Mesenchymal stem cell (in vitro differentiated cells and primary cell): ENCODE data around the gene CASD1.
A peak's percentile ranks its signal among the peaks of the same experiment; 100 is the strongest.

Experiments
- DNase-seq: peaks from one replicate; pipeline ENCODE4 v3.0.0-alpha.2; 2013
- H2AFZ ChIP-seq: one replicate; pipeline ENCODE4 v1.6.1; 2013; ENCODE audit warnings: low read depth, mild to moderate bottlenecking, control low read depth, inconsistent platforms, low read length, moderate library complexity
- H2AK5ac ChIP-seq: 2 replicates; pipeline ENCODE4 v1.6.1; 2013; ENCODE audit warnings: low read length, moderate library complexity, mild to moderate bottlenecking, inconsistent platforms; ENCODE audit not compliant: severe bottlenecking
- H2BK120ac ChIP-seq: one replicate; pipeline ENCODE4 v1.6.1; 2013; ENCODE audit warnings: low read depth, mild to moderate bottlenecking, inconsistent platforms, low read length, moderate library complexity
- H2BK12ac ChIP-seq, 2 experiments: one replicate each; pipeline ENCODE4 v1.6.1; 2013; ENCODE audit warnings: inconsistent platforms in 2 of 2, low read length in 2 of 2, mild to moderate bottlenecking in 2 of 2, moderate library complexity in 2 of 2, control low read depth in 1 of 2
- H2BK15ac ChIP-seq: one replicate; pipeline ENCODE4 v1.6.1; 2013; ENCODE audit warnings: mild to moderate bottlenecking, low read depth, inconsistent platforms; ENCODE audit not compliant: poor library complexity, severe bottlenecking
- H2BK5ac ChIP-seq: 2 replicates; pipeline ENCODE4 v1.6.1; 2013; ENCODE audit warnings: low read depth, mild to moderate bottlenecking, low read length, control low read depth, inconsistent platforms; ENCODE audit not compliant: poor library complexity, severe bottlenecking
- H3K14ac ChIP-seq, 2 experiments: one replicate each; pipeline ENCODE4 v1.6.1; 2013; ENCODE audit warnings: inconsistent platforms in 2 of 2, low read length in 2 of 2, control low read depth in 1 of 2, mild to moderate bottlenecking in 1 of 2, moderate library complexity in 1 of 2
- H3K18ac ChIP-seq, 2 experiments: one replicate each; pipeline ENCODE4 v1.6.1; 2013; ENCODE audit warnings: inconsistent platforms in 2 of 2, low read length in 2 of 2, control low read depth in 1 of 2, low read depth in 1 of 2, mild to moderate bottlenecking in 1 of 2
- H3K23ac ChIP-seq, 2 experiments: one replicate each; pipeline ENCODE4 v1.6.1; 2013; ENCODE audit warnings: inconsistent platforms in 2 of 2, low read length in 2 of 2, mild to moderate bottlenecking in 2 of 2, moderate library complexity in 2 of 2, control low read depth in 1 of 2
- H3K27ac ChIP-seq: 2 replicates; pipeline ENCODE4 v1.5.1; 2013; ENCODE audit warnings: mild to moderate bottlenecking, moderate library complexity, low read length, control low read depth, inconsistent platforms; ENCODE audit not compliant: poor library complexity, severe bottlenecking
- H3K27me3 ChIP-seq, 2 experiments: 2 replicates each; pipeline versions ENCODE4 v1.6.1 to v1.7.0; 2013; ENCODE audit warnings: low read length in 2 of 2, mild to moderate bottlenecking in 2 of 2, moderate library complexity in 2 of 2, control low read depth in 1 of 2, inconsistent platforms in 1 of 2; ENCODE audit not compliant: control insufficient read depth in 1 of 2, insufficient read depth in 1 of 2
- H3K36me3 ChIP-seq, 2 experiments: 2 replicates each; pipeline versions ENCODE4 v1.6.1 to v1.7.0; 2013; ENCODE audit warnings: low read length in 2 of 2, control low read depth in 1 of 2, inconsistent platforms in 1 of 2, low read depth in 1 of 2, mild to moderate bottlenecking in 1 of 2; ENCODE audit not compliant: insufficient read depth in 2 of 2, control insufficient read depth in 1 of 2
- H3K4ac ChIP-seq, 2 experiments: one replicate each; pipeline ENCODE4 v1.6.1; 2013; ENCODE audit warnings: inconsistent platforms in 2 of 2, low read length in 2 of 2, mild to moderate bottlenecking in 2 of 2, moderate library complexity in 2 of 2, control low read depth in 1 of 2, low read depth in 1 of 2
- H3K4me1 ChIP-seq: 2 replicates; pipeline ENCODE4 v1.6.1; 2013; ENCODE audit warnings: low read depth, low read length, control low read depth; ENCODE audit not compliant: control insufficient read depth, insufficient read depth
- H3K4me2 ChIP-seq: 2 replicates; pipeline ENCODE4 v1.6.1; 2013; ENCODE audit warnings: low read length, mild to moderate bottlenecking, inconsistent platforms; ENCODE audit not compliant: poor library complexity, severe bottlenecking
- H3K4me3 ChIP-seq, 2 experiments: 2 replicates each; pipeline versions ENCODE4 v1.5.1 to v1.7.0; 2013; ENCODE audit warnings: low read length in 2 of 2, mild to moderate bottlenecking in 2 of 2, control low read depth in 1 of 2, low read depth in 1 of 2; ENCODE audit not compliant: insufficient read depth in 1 of 2
- H3K79me1 ChIP-seq: replicated peaks from 2 replicates; pipeline ENCODE4 v1.6.1; 2013; ENCODE audit warnings: mild to moderate bottlenecking, control low read depth, low read length, inconsistent platforms; ENCODE audit not compliant: poor library complexity, severe bottlenecking
- H3K9ac ChIP-seq: 2 replicates; pipeline ENCODE4 v1.7.0; 2013; ENCODE audit warnings: mild to moderate bottlenecking, low read length, moderate library complexity
- H3K9me3 ChIP-seq: 2 replicates; pipeline ENCODE4 v1.7.0; 2013; ENCODE audit warnings: mild to moderate bottlenecking, low read length; ENCODE audit not compliant: control insufficient read depth
- H4K8ac ChIP-seq: one replicate; pipeline ENCODE4 v1.6.1; 2013; ENCODE audit warnings: inconsistent platforms, mild to moderate bottlenecking, low read length, moderate library complexity
- H4K91ac ChIP-seq: one replicate; pipeline ENCODE4 v1.6.1; 2013; ENCODE audit warnings: mild to moderate bottlenecking, low read length, inconsistent platforms
- WGBS: methylation state at CpG from one replicate; pipeline ENCODE4 v1.1.7; 2013; ENCODE audit warnings: mixed read lengths; 5-methylcytosine and 5-hydroxymethylcytosine counted together

The CASD1 gene

GRCh38 chr7:94577357-94577756 lies 67.7 kb downstream of the CASD1 start:
- Histone ChIP-seq H3K9me3 (peaks cover 37% of the 10 kb centered on the region), H3K14ac (no peak overlapping the region), H2BK5ac (no peak overlapping the region), H2BK15ac (no peak overlapping the region), H3K9ac (no peak overlapping the region), H2BK12ac (no peak overlapping the region), H4K8ac (no peak overlapping the region), H3K27ac (peak overlapping the region; percentile 69), H3K4me1 (no peaks in the 10 kb centered on the region), H3K4me2 (no peak overlapping the region), H2AFZ (no peak overlapping the region), H3K27me3 (no peaks in the 10 kb centered on the region), H2BK120ac (no peak overlapping the region), H2AK5ac (no peak overlapping the region), H3K79me1 (no peaks in the 10 kb centered on the region), H3K36me3 (peaks cover 0 to 13% of the 10 kb centered on the region in 2 experiments), H4K91ac (no peak overlapping the region), H3K4ac (no peak overlapping the region), H3K18ac (no peak overlapping the region), H3K4me3 (no peak overlapping the region), H3K23ac (no peak overlapping the region)
- DNase-seq: no peak
- WGBS: 100% methylated on average over 1 of the region's 1 CpG

- H2AK5ac ChIP-seq: no peak overlapping the region
- peaks cover 26% of the 10 kb centered on the region for H3K9me3 ChIP-seq
- H4K8ac ChIP-seq: no peak overlapping the region
- no peak overlapping the region for H3K4me3 ChIP-seq
- H3K4me2 ChIP-seq: no peak overlapping the region
- H2BK12ac ChIP-seq: no peak overlapping the region
- H3K9ac ChIP-seq: no peak overlapping the region
- H3K27ac ChIP-seq: no peak overlapping the region
- no peaks in the 10 kb centered on the region for H3K4me1 ChIP-seq
- H3K36me3 ChIP-seq: peaks cover 0 to 23% of the 10 kb centered on the region in 2 experiments
- no peak overlapping the region for H3K23ac ChIP-seq
- H3K27me3 ChIP-seq: no peaks in the 10 kb centered on the region
- H2BK15ac ChIP-seq: no peak overlapping the region
- no peak overlapping the region for H3K4ac ChIP-seq
- no peak overlapping the region for H3K18ac ChIP-seq
- H2AFZ ChIP-seq: no peak overlapping the region
- DNase-seq: no peak
- H3K79me1 ChIP-seq: no peaks in the 10 kb centered on the region
- H3K14ac ChIP-seq: no peak overlapping the region
- H4K91ac ChIP-seq: no peak overlapping the region
- H2BK120ac ChIP-seq: no peak overlapping the region
- H2BK5ac ChIP-seq: no peak overlapping the region
These were observed 69.0 kb downstream of the CASD1 start for GRCh38 chr7:94578614-94579013.

- Histone ChIP-seq H2AFZ (no peak overlapping the region), H4K91ac (no peak overlapping the region)
- DNase-seq: no peak
These were observed 69.9 kb downstream of the CASD1 start for GRCh38 chr7:94579470-94579869.

GRCh38 chr7:94580601-94581000 lies 71.0 kb downstream of the CASD1 start:
- peaks cover 11% of the 10 kb centered on the region for H3K9me3 ChIP-seq
- H4K91ac ChIP-seq: no peak overlapping the region
- H3K27ac ChIP-seq: peak overlapping the region; percentile 43
- no peak overlapping the region for H3K14ac ChIP-seq
- H3K4ac ChIP-seq: no peak overlapping the region
- no peak overlapping the region for H3K4me2 ChIP-seq
- no peak overlapping the region for H2BK12ac ChIP-seq
- no peak overlapping the region for H4K8ac ChIP-seq
- H2BK5ac ChIP-seq: no peak overlapping the region
- H3K4me3 ChIP-seq: no peak overlapping the region
- no peaks in the 10 kb centered on the region for H3K79me1 ChIP-seq
- H2AK5ac ChIP-seq: no peak overlapping the region
- no peak overlapping the region for H3K23ac ChIP-seq
- no peak overlapping the region for H2BK15ac ChIP-seq
- H2AFZ ChIP-seq: no peak overlapping the region
- WGBS: no CpG with 5 or more reads among the region's 1 CpG
- H3K9ac ChIP-seq: no peak overlapping the region
- H3K4me1 ChIP-seq: no peaks in the 10 kb centered on the region
- H3K27me3 ChIP-seq: no peaks in the 10 kb centered on the region
- H3K36me3 ChIP-seq: peaks cover 0 to 38% of the 10 kb centered on the region in 2 experiments
- peak; percentile 8 for DNase-seq
- H2BK120ac ChIP-seq: no peak overlapping the region
- H3K18ac ChIP-seq: no peak overlapping the region

More at GRCh38 chr7:94579470-94579869, 69.9 kb downstream of the CASD1 start:
- H3K27ac ChIP-seq: no peak overlapping the region
- H3K9me3 ChIP-seq: peaks cover 21% of the 10 kb centered on the region
- H3K4me1 ChIP-seq: no peaks in the 10 kb centered on the region
- H3K79me1 ChIP-seq: no peaks in the 10 kb centered on the region
- H2BK12ac ChIP-seq: no peak overlapping the region
- H2BK5ac ChIP-seq: no peak overlapping the region
- H3K36me3 ChIP-seq: peaks cover 0 to 31% of the 10 kb centered on the region in 2 experiments
- no peak overlapping the region for H2AK5ac ChIP-seq
- no peak overlapping the region for H3K14ac ChIP-seq
- 96% methylated on average over 2 of the region's 2 CpGs for WGBS
- H2BK15ac ChIP-seq: no peak overlapping the region
- no peak overlapping the region for H3K4ac ChIP-seq
- no peak overlapping the region for H3K4me2 ChIP-seq
- H2BK120ac ChIP-seq: no peak overlapping the region
- H3K9ac ChIP-seq: no peak overlapping the region
- H3K27me3 ChIP-seq: no peaks in the 10 kb centered on the region
- no peak overlapping the region for H3K4me3 ChIP-seq
- H3K23ac ChIP-seq: no peak overlapping the region
- no peak overlapping the region for H3K18ac ChIP-seq
- no peak overlapping the region for H4K8ac ChIP-seq
